ENCODE results near the gene DNM2. TPM values are rescaled to one million over a fixed set of nuclear protein-coding genes. Genes with fewer than 3 reads are reported as not detected.

DNM2 gene
- total RNA-seq, 1 experiment from 2014 or later = 125 TPM

- ATAC-seq (no peak), DNase-seq (ENCODE audit: low read depth, low spot score) (no peak)
- peaks cover 2% of the 10 kb centered on the region; the same call in 1 of the 2 replicates for H3K36me3 ChIP-seq (ENCODE audit: control insufficient read depth, insufficient read depth, low read length)
- H3K27me3 ChIP-seq (ENCODE audit: control insufficient read depth, insufficient read depth, low read length) = no peaks in the 10 kb centered on the region
- no peaks in the 10 kb centered on the region for H3K9me3 ChIP-seq (ENCODE audit: control insufficient read depth, insufficient read depth, low read depth, low read length)
- no peak overlapping the region for H3K4me3 ChIP-seq (ENCODE audit: low read depth in 2 of 2, low read length in 2 of 2)
- TF ChIP-seq POLR2AphosphoS5 (IDR thresholded peaks at IDR 0.05; ENCODE audit: low read depth, low read length) (no peak), REST (IDR thresholded peaks at IDR 0.05; ENCODE audit: insufficient read depth in 1 of 2, low read depth in 2 of 2, low read length in 1 of 2) (no peak), CTCF (IDR thresholded peaks at IDR 0.05) (no peak), TCF7L2 (IDR thresholded peaks at IDR 0.05; ENCODE audit: low read depth, low read length) (no peak), SIN3A (IDR thresholded peaks at IDR 0.05; ENCODE audit: borderline replicate concordance, insufficient read depth, low read depth, low read length) (no peak)
- H3K4me1 ChIP-seq (ENCODE audit: control insufficient read depth, insufficient read depth, low read length) = peaks cover 3% of the 10 kb centered on the region; the same call in 1 of the 2 replicates
- in situ Hi-C loops (cut with HindIII; ENCODE audit: low pct_unique_long_range_greater_than_20kb, low sequenced_read_pairs) (no loop called here), intact Hi-C loops (cut with micrococcal nuclease; ENCODE audit: unreplicated experiment) (no loop called here)
- POLR2A ChIA-PET = no interaction called here
- H3K27ac ChIP-seq (ENCODE audit: low read length) = no peak overlapping the region
- CTCF ChIA-PET = interaction anchor here (0.6 kb wide), 1 partner anchor 13 kb away, joined by 3 read pairs; no protein-coding TSS in a partner anchor
- no TSS peak for BruUV-seq (replicated peaks)
Observed at GRCh38 chr19:10720607-10721125, 2.8 kb downstream of the DNM2 start.

- ATAC-seq (no peak), DNase-seq (ENCODE audit: low read depth, low spot score) (no peak)
- 0 out of 2 replicates have a peak, but pooled peaks cover 2% of the 10 kb centered on the region for H3K36me3 ChIP-seq (ENCODE audit: control insufficient read depth, insufficient read depth, low read length)
- in situ Hi-C loops (cut with HindIII; ENCODE audit: low pct_unique_long_range_greater_than_20kb, low sequenced_read_pairs) (no loop called here), intact Hi-C loops (cut with micrococcal nuclease; ENCODE audit: unreplicated experiment) (no loop called here)
- H3K4me1 ChIP-seq (ENCODE audit: control insufficient read depth, insufficient read depth, low read length) = peaks cover 3% of the 10 kb centered on the region; the same call in 1 of the 2 replicates
- no peak for TF ChIP-seq TCF7L2 (IDR thresholded peaks at IDR 0.05; ENCODE audit: low read depth, low read length)
- TF ChIP-seq POLR2AphosphoS5 (IDR thresholded peaks at IDR 0.05; ENCODE audit: low read depth, low read length) = no peak
- no peak for TF ChIP-seq REST (IDR thresholded peaks at IDR 0.05; ENCODE audit: insufficient read depth in 1 of 2, low read depth in 2 of 2, low read length in 1 of 2)
- no peak for TF ChIP-seq CTCF (IDR thresholded peaks at IDR 0.05)
- no peak for TF ChIP-seq SIN3A (IDR thresholded peaks at IDR 0.05; ENCODE audit: borderline replicate concordance, insufficient read depth, low read depth, low read length)
- ChIA-PET CTCF (interaction anchor here (0.6 kb wide), 1 partner anchor 454 kb away, joined by 4 read pairs; no protein-coding TSS in a partner anchor), POLR2A (no interaction called here)
- no peak overlapping the region for H3K27ac ChIP-seq (ENCODE audit: low read length)
- no peaks in the 10 kb centered on the region for H3K9me3 ChIP-seq (ENCODE audit: control insufficient read depth, insufficient read depth, low read depth, low read length)
- H3K4me3 ChIP-seq (ENCODE audit: low read depth in 2 of 2, low read length in 2 of 2) = no peak overlapping the region
- H3K27me3 ChIP-seq (ENCODE audit: control insufficient read depth, insufficient read depth, low read length) = no peaks in the 10 kb centered on the region
- no TSS peak for BruUV-seq (replicated peaks)
Observed at GRCh38 chr19:10723591-10723990, 5.7 kb downstream of the DNM2 start.
